Thyroid gland (tissue), 4 donors: ENCODE results near the gene KCNJ3.

ENCODE experiments used
- POLR2A ChIP-seq, 2 donors: fragments of 450-650 bp; IDR thresholded peaks; one replicate each; pipeline ENCODE4 v1.6.1; 2017; ENCODE audit warnings: antibody characterized with exemption in 2 of 2, mild to moderate bottlenecking in 2 of 2, moderate library complexity in 1 of 2
- TF ChIP-seq, protein P1 (sequence below), 6 experiments: fragments of 200-600 bp in 3 of 6; fragments of 450-650 bp in 3 of 6; sonication (generic) in 3 of 6; IDR thresholded peaks; one replicate each; pipeline ENCODE4 v1.5.1; 2016 to 2019; ENCODE audit warnings: antibody characterized with exemption in 6 of 6, mild to moderate bottlenecking in 2 of 6, inconsistent platforms in 1 of 6, moderate library complexity in 1 of 6

DNA sequence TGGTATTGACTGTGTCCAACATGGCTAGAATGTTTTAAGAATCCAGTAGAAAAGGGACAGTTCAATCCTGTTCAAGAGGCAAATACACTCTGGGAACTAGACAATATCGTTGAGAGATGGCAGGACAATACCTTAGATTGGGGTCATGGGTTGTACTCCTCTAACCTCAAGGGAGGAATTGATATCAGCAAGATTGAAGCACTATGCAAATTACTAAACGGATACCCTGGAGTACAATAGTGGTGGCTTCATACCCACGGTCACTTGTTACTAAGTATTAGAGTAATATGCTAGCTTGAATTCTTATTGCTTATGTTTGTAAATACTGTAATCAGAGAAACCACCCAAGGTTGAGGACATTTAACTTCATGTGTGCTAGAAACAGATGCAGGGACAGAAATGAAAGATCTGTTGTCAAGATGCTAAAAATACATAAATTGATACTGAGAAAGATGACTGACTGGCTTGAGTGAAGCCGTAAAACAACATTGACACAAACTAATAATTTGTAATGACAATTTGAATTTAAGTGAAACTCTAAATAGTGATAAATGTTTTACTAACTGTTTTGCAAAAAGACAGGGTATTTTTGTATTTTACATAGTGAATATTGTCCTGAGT lies 73.3 kb downstream of the KCNJ3 start:
- TF ChIP-seq, protein P1, sequence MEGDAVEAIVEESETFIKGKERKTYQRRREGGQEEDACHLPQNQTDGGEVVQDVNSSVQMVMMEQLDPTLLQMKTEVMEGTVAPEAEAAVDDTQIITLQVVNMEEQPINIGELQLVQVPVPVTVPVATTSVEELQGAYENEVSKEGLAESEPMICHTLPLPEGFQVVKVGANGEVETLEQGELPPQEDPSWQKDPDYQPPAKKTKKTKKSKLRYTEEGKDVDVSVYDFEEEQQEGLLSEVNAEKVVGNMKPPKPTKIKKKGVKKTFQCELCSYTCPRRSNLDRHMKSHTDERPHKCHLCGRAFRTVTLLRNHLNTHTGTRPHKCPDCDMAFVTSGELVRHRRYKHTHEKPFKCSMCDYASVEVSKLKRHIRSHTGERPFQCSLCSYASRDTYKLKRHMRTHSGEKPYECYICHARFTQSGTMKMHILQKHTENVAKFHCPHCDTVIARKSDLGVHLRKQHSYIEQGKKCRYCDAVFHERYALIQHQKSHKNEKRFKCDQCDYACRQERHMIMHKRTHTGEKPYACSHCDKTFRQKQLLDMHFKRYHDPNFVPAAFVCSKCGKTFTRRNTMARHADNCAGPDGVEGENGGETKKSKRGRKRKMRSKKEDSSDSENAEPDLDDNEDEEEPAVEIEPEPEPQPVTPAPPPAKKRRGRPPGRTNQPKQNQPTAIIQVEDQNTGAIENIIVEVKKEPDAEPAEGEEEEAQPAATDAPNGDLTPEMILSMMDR (IDR thresholded peaks at IDR 0.05) = no peak
- TF ChIP-seq POLR2A (IDR thresholded peaks at IDR 0.05) = no peak
